Cardiac septum (tissue), 1 donor: Measurements from ENCODE around the gene FCHSD2. TPM values are rescaled to one million over a fixed set of nuclear protein-coding genes. Genes with fewer than 3 reads are reported as not detected.
A peak's percentile ranks its signal among the peaks of the same experiment; 100 is the strongest.
"Not testable (repeated sequence)": the region's sequence is repeated elsewhere in the genome, so short reads cannot be mapped to it uniquely, and the experiment has no call there.

Experiments used
- DNase-seq: peaks from one replicate; pipeline ENCODE4 v3.0.0-alpha.2; 2020; ENCODE audit warnings: low spot score
- intact Hi-C: fragments of 100-400 bp; cut with DNase I; formaldehyde crosslinking; loops from one replicate; pipeline ENCODE4 v1.14.0; 2022
- total RNA-seq: library from RNA; stranded (reverse); fragmentation: NEBNext Ultra II Directional; extraction: Animal tissue kit (Norgen Biotek cat#: 25700); gene quantifications from one replicate; pipeline ENCODE4 v1.2.1, GENCODE V29; 2021
- donor health status: DM: no; HTN: no; CAD: no.

Gene FCHSD2
- total RNA-seq, 1 donor from 2014 or later, result 56.6 TPM

- intact Hi-C loops, result loop anchor here (5.0 kb wide), 3 partner anchors 307 to 457 kb away; partner anchors contain the start of gene FCHSD2
- no peak for DNase-seq
These were observed 307.2 kb downstream of the FCHSD2 start for GRCh38 chr11:72834905-72835304.

- intact Hi-C loops, result loop anchor here (2.0 to 5.0 kb wide), 4 partner anchors 13 to 458 kb away; partner anchors contain the start of gene FCHSD2
- no peak for DNase-seq
These were observed 308.2 kb downstream of the FCHSD2 start for GRCh38 chr11:72833811-72834493.

- no peak for DNase-seq
- intact Hi-C loops, result loop anchor here (2.0 to 5.0 kb wide), 4 partner anchors 14 to 459 kb away; partner anchors contain the start of gene FCHSD2
These were observed 308.9 kb downstream of the FCHSD2 start for GRCh38 chr11:72833083-72833733.

- intact Hi-C loops, result loop anchor here (2.0 to 5.0 kb wide), 4 partner anchors 14 to 460 kb away; partner anchors contain the start of gene FCHSD2
- DNase-seq, result no peak
These were observed 309.6 kb downstream of the FCHSD2 start for GRCh38 chr11:72832301-72833082.

GRCh38 chr11:72831521-72832300 is 310.4 kb downstream of the FCHSD2 start:
- intact Hi-C loops, result loop anchor here (1.0 to 5.0 kb wide), 5 partner anchors 15 to 461 kb away; partner anchors contain the start of gene FCHSD2
- DNase-seq, result peak; percentile 94

GRCh38 chr11:72829884-72830533 is 312.1 kb downstream of the FCHSD2 start:
- no peak for DNase-seq
- intact Hi-C loops, result loop anchor here (5.0 kb wide), 3 partner anchors 312 to 462 kb away; partner anchors contain the start of gene FCHSD2

GRCh38 chr11:72829178-72829577 is 312.9 kb downstream of the FCHSD2 start:
- intact Hi-C loops, result no loop called here
- DNase-seq, result no peak

GRCh38 chr11:72828692-72829101 is 313.4 kb downstream of the FCHSD2 start:
- no peak for DNase-seq
- intact Hi-C loops, result no loop called here

GRCh38 chr11:72828081-72828567 is 314.0 kb downstream of the FCHSD2 start:
- intact Hi-C loops, result no loop called here
- DNase-seq, result no peak

- DNase-seq, intact Hi-C loops: not testable (repeated sequence)
These were observed 314.5 kb downstream of the FCHSD2 start for GRCh38 chr11:72827656-72828055.

GRCh38 chr11:72826942-72827480 is 315.1 kb downstream of the FCHSD2 start:
- DNase-seq, result no peak
- intact Hi-C loops, result no loop called here

- intact Hi-C loops, result no loop called here
- DNase-seq, result no peak
These were observed 315.8 kb downstream of the FCHSD2 start for GRCh38 chr11:72826191-72826941.

- DNase-seq, result no peak
- intact Hi-C loops, result no loop called here
These were observed 316.5 kb downstream of the FCHSD2 start for GRCh38 chr11:72825661-72826060.

GRCh38 chr11:72824811-72825505 is 317.2 kb downstream of the FCHSD2 start:
- no peak for DNase-seq
- intact Hi-C loops, result no loop called here

GRCh38 chr11:72824020-72824419 is 318.1 kb downstream of the FCHSD2 start:
- intact Hi-C loops, result no loop called here
- DNase-seq, result no peak

GRCh38 chr11:72823105-72823804 is 318.9 kb downstream of the FCHSD2 start:
- intact Hi-C loops, result no loop called here
- no peak for DNase-seq
